Ovary (tissue), 9 donors: ENCODE data around the gene GTF2H1. TPM values are rescaled to one million over a fixed set of nuclear protein-coding genes. Genes with fewer than 3 reads are reported as not detected.

Experiments used
- DNase-seq, 5 donors: peaks; one replicate each; pipeline ENCODE4 v3.0.0-alpha.2; 2019 to 2020
- H3K27ac ChIP-seq, 2 donors: fragments of 200-600 bp; one replicate each; pipeline versions ENCODE4 v1.5.1 to v1.8.0; 2019 to 2022
- H3K27me3 ChIP-seq: fragments of 200-600 bp; one replicate; pipeline ENCODE4 v1.8.0; 2022
- H3K36me3 ChIP-seq: fragments of 200-600 bp; sonication (generic); one replicate; pipeline ENCODE4 v1.5.1; 2019
- H3K4me1 ChIP-seq: one replicate; pipeline ENCODE4 v1.8.1; 2013; ENCODE audit warnings: mild to moderate bottlenecking, moderate library complexity; ENCODE audit not compliant: insufficient read depth
- H3K4me3 ChIP-seq: fragments of 200-600 bp; sonication (generic); one replicate; pipeline ENCODE4 v1.5.1; 2017
- H3K9me3 ChIP-seq, 2 donors: fragments of 200-600 bp in 1 of 2; sonication (generic) in 1 of 2; one replicate each; pipeline versions ENCODE4 v1.5.1 to v1.8.1; 2013 to 2019; ENCODE audit warnings: mild to moderate bottlenecking in 1 of 2, moderate library complexity in 1 of 2
- CTCF ChIP-seq, 3 donors: fragments of 450-650 bp in 2 of 3; fragments of 200-600 bp in 1 of 3; IDR thresholded peaks; one replicate each; pipeline versions ENCODE4 v1.5.1 to v1.8.0; 2016 to 2022; ENCODE audit warnings: antibody characterized with exemption in 3 of 3, mild to moderate bottlenecking in 1 of 3
- EP300 ChIP-seq: sonication (generic); formaldehyde crosslinking; IDR thresholded peaks from one replicate; pipeline ENCODE4 v1.6.1; 2017; ENCODE audit warnings: antibody characterized with exemption
- POLR2A ChIP-seq: fragments of 450-650 bp; IDR thresholded peaks from one replicate; pipeline ENCODE4 v1.6.1; 2017; ENCODE audit warnings: antibody characterized with exemption, mild to moderate bottlenecking, moderate library complexity
- WGBS, 3 donors: extraction: QIAGEN DNeasy Blood & Tissue Kit in 1 of 3; methylation state at CpG; one replicate each; pipeline versions ENCODE4 v1.1.5 to v1.1.7; 2013 to 2017; 5-methylcytosine and 5-hydroxymethylcytosine counted together
- intact Hi-C, 4 donors: fragments of 100-400 bp; cut with DNase I; formaldehyde crosslinking; loops; one replicate each; pipeline versions ENCODE4 v1.11.0 to v1.15.1; 2022 to 2023
- polyA plus RNA-seq, 2 donors: library from polyadenylated mRNA; stranded (reverse); fragments of 200-250 nt in 1 of 2; fragments of 350-450 nt in 1 of 2; fragmentation: Illumina TruSeq in 1 of 2; extraction: RNeasy Lipid Tissue Mini Kit (QIAGEN cat#74804) in 1 of 2; gene quantifications; one replicate each; pipeline ENCODE4 v1.2.3, GENCODE V29; 2013 to 2014
- total RNA-seq, 7 donors: library from RNA; depleted of rRNA in 2 of 7; stranded (reverse); fragments of >200 nt in 2 of 7; fragmentation: NEBNext Ultra II Directional in 3 of 7; extraction: Animal tissue kit (Norgen Biotek cat#: 25700) in 3 of 7; gene quantifications; one replicate each; pipeline versions ENCODE4 v1.1.0 to v1.2.4, GENCODE V29; 2016 to 2023
- donor health status: DM: no; HTN: no; CAD: no; lungs with moderate emphysema.
- donor health status: DM: no; HTN: no; CAD: no.
- donor health status: Bipolar disorder and iron deficiency.
- donor health status: DM: yes; HTN: yes; CAD: no.
- donor health status: DM: no; HTN: no; CAD: no.
- donor health status: DM: yes; HTN: yes; CAD: no.

The GTF2H1 gene
- total and polyA plus RNA-seq, 9 donors, result 23.9 to 48.3 (median 38.3) TPM

GRCh38 chr11:18374956-18375355 is 52.6 kb downstream of the GTF2H1 start:
- Histone ChIP-seq H3K27ac (no peak overlapping the region), H3K9me3 (no peaks in the 10 kb centered on the region), H3K4me1 (no peaks in the 10 kb centered on the region), H3K4me3 (no peak overlapping the region), H3K36me3 (no peaks in the 10 kb centered on the region), H3K27me3 (no peaks in the 10 kb centered on the region)
- intact Hi-C loops, result no loop called here
- WGBS, 3 donors, result 87 to 96% (median 94%) methylated on average over 2 of the region's 2 CpGs
- no peak for DNase-seq
- no peak for TF ChIP-seq EP300
- no peak for TF ChIP-seq CTCF (IDR thresholded peaks at IDR 0.05)
- TF ChIP-seq POLR2A, result no peak

- no peaks in the 10 kb centered on the region for H3K27me3 ChIP-seq
- intact Hi-C loops, result no loop called here
- TF ChIP-seq CTCF (IDR thresholded peaks at IDR 0.05) (no peak), POLR2A (no peak), EP300 (no peak)
- no peak overlapping the region for H3K4me3 ChIP-seq
- H3K9me3 ChIP-seq, result no peaks in the 10 kb centered on the region
- no peak for DNase-seq
- no peaks in the 10 kb centered on the region for H3K4me1 ChIP-seq
- 91 to 98% (median 96%) methylated on average over 1 of the region's 1 CpG for WGBS, 3 donors
- no peak overlapping the region for H3K27ac ChIP-seq
- no peaks in the 10 kb centered on the region for H3K36me3 ChIP-seq
Observed at GRCh38 chr11:18375941-18376340, 53.6 kb downstream of the GTF2H1 start.

- Histone ChIP-seq H3K4me3 (no peak overlapping the region), H3K36me3 (no peaks in the 10 kb centered on the region), H3K27ac (no peak overlapping the region), H3K9me3 (no peaks in the 10 kb centered on the region), H3K4me1 (peaks cover 7% of the 10 kb centered on the region), H3K27me3 (no peaks in the 10 kb centered on the region)
- TF ChIP-seq CTCF (IDR thresholded peaks at IDR 0.05), result no peak
- TF ChIP-seq POLR2A, result no peak
- TF ChIP-seq EP300, result no peak
- 50 to 72% (median 61%) methylated on average over 2 of the region's 2 CpGs for WGBS, 3 donors
- intact Hi-C loops, result no loop called here
- no peak for DNase-seq
Observed at GRCh38 chr11:18379201-18379600, 56.8 kb downstream of the GTF2H1 start.

- H3K9me3 ChIP-seq, result no peaks in the 10 kb centered on the region
- peak; percentile 40 to 64 (median 48) for DNase-seq
- 37 to 51% (median 47%) methylated on average over 9 of the region's 9 CpGs for WGBS, 3 donors
- H3K27ac ChIP-seq, result peak overlapping the region; percentile 23 to 84
- H3K4me1 ChIP-seq, result peaks cover 10% of the 10 kb centered on the region
- no peaks in the 10 kb centered on the region for H3K36me3 ChIP-seq
- no peak overlapping the region for H3K4me3 ChIP-seq
- intact Hi-C loops, result loop anchor here in 3 of 4 donors (5.0 to 10.0 kb wide), 3 partner anchors 59 to 141 kb away; partner anchors contain the start of genes GTF2H1 (in 2 of the 3), HPS5 (in 2 of the 3) and TSG101 (in 1 of the 3)
- H3K27me3 ChIP-seq, result no peaks in the 10 kb centered on the region
- no peak for TF ChIP-seq EP300
- TF ChIP-seq POLR2A, result no peak
- no peak for TF ChIP-seq CTCF (IDR thresholded peaks at IDR 0.05)
Observed at GRCh38 chr11:18383388-18384156, 61.2 kb downstream of the GTF2H1 start.
